ENCODE results near the gene USH2A.

DNA sequence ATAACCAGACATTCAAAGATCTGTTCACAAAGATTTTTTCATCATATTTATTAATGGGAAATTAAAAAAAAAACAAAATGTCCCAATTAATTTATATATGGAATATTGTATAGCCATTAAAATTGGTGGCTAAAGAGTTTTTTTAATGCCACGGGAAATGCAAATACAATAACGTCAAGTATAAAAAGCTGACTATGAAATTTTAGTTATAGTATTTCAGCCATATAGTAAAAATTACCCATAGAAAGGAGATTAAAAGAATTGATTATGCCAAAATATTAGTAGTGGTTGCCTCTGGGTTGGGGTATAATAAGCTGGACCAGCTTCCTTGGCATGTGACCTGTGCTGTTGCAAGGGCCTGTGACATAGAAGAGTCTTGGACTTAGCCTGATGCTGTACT is 777.4 kb downstream of the USH2A start:
- TF ChIP-seq CTCF (conservative IDR thresholded peaks at IDR 0.05; ENCODE audit: low read length) (no peak), EZH2phosphoT487 (IDR thresholded peaks at IDR 0.05; ENCODE audit: borderline replicate concordance) (no peak)
